SK-N-SH treated with all-trans-retinoic acid at 6 μM for 48 hours (cell line): ENCODE measurements around the gene AFAP1.

ENCODE experiments used
- ATAC-seq: fragments of 200-7000 bp; cut with Tn5 transposase; 3 replicates; pipeline ENCODE4 v1.9.1; 2020; ENCODE audit warnings: mild to moderate bottlenecking, moderate library complexity
- ARNTL ChIP-seq: fragments of 450-650 bp; formaldehyde crosslinking; IDR thresholded peaks from 2 replicates; pipeline ENCODE4 v1.5.0; 2020; ENCODE audit warnings: low read depth, mild to moderate bottlenecking, moderate library complexity, borderline replicate concordance
- BACH2 ChIP-seq: fragments of 250-450 bp; sonication (Bioruptor Pico); IDR thresholded peaks from 2 replicates; pipeline ENCODE4 v1.9.0; 2021; ENCODE audit warnings: mild to moderate bottlenecking, borderline replicate concordance
- CREB5 ChIP-seq: fragments of 250-450 bp; sonication (Bioruptor Pico); IDR thresholded peaks from 2 replicates; pipeline ENCODE4 v1.5.1; 2020; ENCODE audit warnings: low read depth, mild to moderate bottlenecking, moderate library complexity
- CSDC2 ChIP-seq: fragments of 250-450 bp; sonication (Bioruptor Pico); IDR thresholded peaks from 2 replicates; pipeline ENCODE4 v1.5.0; 2020; ENCODE audit warnings: mild to moderate bottlenecking, moderate library complexity
- CSRNP3 ChIP-seq: fragments of 250-450 bp; sonication (Bioruptor Pico); IDR thresholded peaks from 2 replicates; pipeline ENCODE4 v1.5.1; 2021; ENCODE audit warnings: mild to moderate bottlenecking, moderate library complexity
- ESRRG ChIP-seq: fragments of 250-450 bp; sonication (Bioruptor Pico); IDR thresholded peaks from 2 replicates; pipeline ENCODE4 v1.6.1; 2021; ENCODE audit warnings: mild to moderate bottlenecking
- GLIS3 ChIP-seq: fragments of 250-450 bp; sonication (Bioruptor Pico); IDR thresholded peaks from 2 replicates; pipeline ENCODE4 v1.5.0; 2020; ENCODE audit warnings: mild to moderate bottlenecking, moderate library complexity
- OSR1 ChIP-seq: fragments of 250-450 bp; sonication (Bioruptor Pico); IDR thresholded peaks from 2 replicates; pipeline ENCODE4 v1.8.0; 2022; ENCODE audit warnings: moderate library complexity, mild to moderate bottlenecking, inconsistent platforms
- PATZ1 ChIP-seq: fragments of 250-450 bp; sonication (Bioruptor Pico); IDR thresholded peaks from 2 replicates; pipeline ENCODE4 v1.8.0; 2020; ENCODE audit warnings: mild to moderate bottlenecking, moderate library complexity, borderline replicate concordance
- POU6F1 ChIP-seq: fragments of 250-450 bp; sonication (Bioruptor Pico); IDR thresholded peaks from 2 replicates; pipeline ENCODE4 v1.8.0; 2021; ENCODE audit warnings: low read depth, mild to moderate bottlenecking, moderate library complexity, borderline replicate concordance
- PPARA ChIP-seq: fragments of 250-450 bp; sonication (Bioruptor Pico); IDR thresholded peaks from 2 replicates; pipeline ENCODE4 v1.5.0; 2020; ENCODE audit warnings: mild to moderate bottlenecking, borderline replicate concordance
- RARB ChIP-seq: fragments of 250-450 bp; sonication (Bioruptor Pico); IDR thresholded peaks from 2 replicates; pipeline ENCODE4 v1.8.0; 2021; ENCODE audit warnings: mild to moderate bottlenecking, moderate library complexity
- SNAI2 ChIP-seq: fragments of 250-450 bp; sonication (Bioruptor Pico); IDR thresholded peaks from 2 replicates; pipeline ENCODE4 v1.5.0; 2020; ENCODE audit warnings: mild to moderate bottlenecking, moderate library complexity
- TCF4 ChIP-seq: fragments of 250-450 bp; sonication (Bioruptor Pico); IDR thresholded peaks from 2 replicates; pipeline ENCODE4 v1.8.0; 2021; ENCODE audit warnings: mild to moderate bottlenecking, moderate library complexity, borderline replicate concordance
- TOX ChIP-seq: fragments of 250-450 bp; sonication (Bioruptor Pico); IDR thresholded peaks from 2 replicates; pipeline ENCODE4 v1.8.0; 2021; ENCODE audit warnings: mild to moderate bottlenecking, moderate library complexity, borderline replicate concordance
- ZC3H10 ChIP-seq: fragments of 250-450 bp; sonication (Bioruptor Pico); IDR thresholded peaks from 2 replicates; pipeline ENCODE4 v1.5.1; 2021; ENCODE audit warnings: mild to moderate bottlenecking, moderate library complexity
- ZFP3 ChIP-seq: fragments of 250-450 bp; sonication (Bioruptor Pico); IDR thresholded peaks from 2 replicates; pipeline ENCODE4 v1.5.0; 2020; ENCODE audit warnings: mild to moderate bottlenecking, moderate library complexity
- ZFP30 ChIP-seq: fragments of 450-650 bp; formaldehyde crosslinking; IDR thresholded peaks from 2 replicates; pipeline ENCODE4 v1.5.0; 2022; ENCODE audit warnings: mild to moderate bottlenecking, moderate library complexity
- ZNF565 ChIP-seq: fragments of 450-650 bp; formaldehyde crosslinking; conservative IDR thresholded peaks from 2 replicates; pipeline ENCODE4 v1.5.0; 2020; ENCODE audit warnings: low read depth, mild to moderate bottlenecking, moderate library complexity
- ZNF70 ChIP-seq: fragments of 450-650 bp; formaldehyde crosslinking; IDR thresholded peaks from 2 replicates; pipeline ENCODE4 v1.5.0; 2020; ENCODE audit warnings: mild to moderate bottlenecking, moderate library complexity
- TF ChIP-seq, protein P1 (sequence below): fragments of 250-450 bp; sonication (Bioruptor Pico); IDR thresholded peaks from 2 replicates; pipeline ENCODE4 v1.5.0; 2020; ENCODE audit warnings: mild to moderate bottlenecking, moderate library complexity

AFAP1 gene

GRCh38 chr4:7787067-7787466 lies 152.6 kb downstream of the AFAP1 start (continued):
- TF ChIP-seq TOX (CRISPR knock-in tag) (no peak), ZC3H10 (CRISPR knock-in tag) (no peak)

GRCh38 chr4:7786517-7786916 lies 153.1 kb downstream of the AFAP1 start:
- TF ChIP-seq PATZ1 (CRISPR knock-in tag): no peak
- TF ChIP-seq SNAI2 (CRISPR knock-in tag): no peak
- no peak for TF ChIP-seq GLIS3 (CRISPR knock-in tag)
- no peak for TF ChIP-seq ZFP30
- no peak for TF ChIP-seq TOX (CRISPR knock-in tag)
- TF ChIP-seq ZFP3 (CRISPR knock-in tag): no peak
- TF ChIP-seq ZC3H10 (CRISPR knock-in tag): no peak
- no peak for TF ChIP-seq POU6F1 (CRISPR knock-in tag)
- TF ChIP-seq, protein P1, sequence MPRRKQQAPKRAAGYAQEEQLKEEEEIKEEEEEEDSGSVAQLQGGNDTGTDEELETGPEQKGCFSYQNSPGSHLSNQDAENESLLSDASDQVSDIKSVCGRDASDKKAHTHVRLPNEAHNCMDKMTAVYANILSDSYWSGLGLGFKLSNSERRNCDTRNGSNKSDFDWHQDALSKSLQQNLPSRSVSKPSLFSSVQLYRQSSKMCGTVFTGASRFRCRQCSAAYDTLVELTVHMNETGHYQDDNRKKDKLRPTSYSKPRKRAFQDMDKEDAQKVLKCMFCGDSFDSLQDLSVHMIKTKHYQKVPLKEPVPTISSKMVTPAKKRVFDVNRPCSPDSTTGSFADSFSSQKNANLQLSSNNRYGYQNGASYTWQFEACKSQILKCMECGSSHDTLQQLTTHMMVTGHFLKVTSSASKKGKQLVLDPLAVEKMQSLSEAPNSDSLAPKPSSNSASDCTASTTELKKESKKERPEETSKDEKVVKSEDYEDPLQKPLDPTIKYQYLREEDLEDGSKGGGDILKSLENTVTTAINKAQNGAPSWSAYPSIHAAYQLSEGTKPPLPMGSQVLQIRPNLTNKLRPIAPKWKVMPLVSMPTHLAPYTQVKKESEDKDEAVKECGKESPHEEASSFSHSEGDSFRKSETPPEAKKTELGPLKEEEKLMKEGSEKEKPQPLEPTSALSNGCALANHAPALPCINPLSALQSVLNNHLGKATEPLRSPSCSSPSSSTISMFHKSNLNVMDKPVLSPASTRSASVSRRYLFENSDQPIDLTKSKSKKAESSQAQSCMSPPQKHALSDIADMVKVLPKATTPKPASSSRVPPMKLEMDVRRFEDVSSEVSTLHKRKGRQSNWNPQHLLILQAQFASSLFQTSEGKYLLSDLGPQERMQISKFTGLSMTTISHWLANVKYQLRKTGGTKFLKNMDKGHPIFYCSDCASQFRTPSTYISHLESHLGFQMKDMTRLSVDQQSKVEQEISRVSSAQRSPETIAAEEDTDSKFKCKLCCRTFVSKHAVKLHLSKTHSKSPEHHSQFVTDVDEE (CRISPR knock-in tag): no peak
- TF ChIP-seq RARB: no peak
- TF ChIP-seq ESRRG: no peak
- TF ChIP-seq BACH2 (CRISPR knock-in tag): no peak
- TF ChIP-seq CSDC2 (CRISPR knock-in tag): no peak
- no peak for TF ChIP-seq ARNTL (CRISPR knock-in tag)
- TF ChIP-seq CSRNP3 (CRISPR knock-in tag): no peak
- no peak for TF ChIP-seq TCF4 (CRISPR knock-in tag)
- no peak for TF ChIP-seq OSR1 (CRISPR knock-in tag)
- ATAC-seq: no peak

GRCh38 chr4:7786040-7786439 lies 153.6 kb downstream of the AFAP1 start:
- ATAC-seq: no peak
- TF ChIP-seq ARNTL (CRISPR knock-in tag): no peak
- no peak for TF ChIP-seq BACH2 (CRISPR knock-in tag)
- TF ChIP-seq ZC3H10 (CRISPR knock-in tag): no peak
- no peak for TF ChIP-seq TOX (CRISPR knock-in tag)
- no peak for TF ChIP-seq ZNF70 (CRISPR knock-in tag)
- TF ChIP-seq PPARA: no peak
- TF ChIP-seq CREB5 (CRISPR knock-in tag): no peak
- no peak for TF ChIP-seq OSR1 (CRISPR knock-in tag)
- TF ChIP-seq RARB: no peak
- no peak for TF ChIP-seq ZNF565
- TF ChIP-seq CSDC2 (CRISPR knock-in tag): no peak
- no peak for TF ChIP-seq CSRNP3 (CRISPR knock-in tag)
